HG03159 (cell line): ENCODE results near the gene KRT12.

Experiments
- ATAC-seq: cut with Tn5 transposase; IDR thresholded peaks from one replicate; pipeline ENCODE4 v1.9.1; 2021; ENCODE audit warnings: mild to moderate bottlenecking, moderate library complexity; ENCODE audit not compliant: unreplicated experiment

The KRT12 gene

DNA sequence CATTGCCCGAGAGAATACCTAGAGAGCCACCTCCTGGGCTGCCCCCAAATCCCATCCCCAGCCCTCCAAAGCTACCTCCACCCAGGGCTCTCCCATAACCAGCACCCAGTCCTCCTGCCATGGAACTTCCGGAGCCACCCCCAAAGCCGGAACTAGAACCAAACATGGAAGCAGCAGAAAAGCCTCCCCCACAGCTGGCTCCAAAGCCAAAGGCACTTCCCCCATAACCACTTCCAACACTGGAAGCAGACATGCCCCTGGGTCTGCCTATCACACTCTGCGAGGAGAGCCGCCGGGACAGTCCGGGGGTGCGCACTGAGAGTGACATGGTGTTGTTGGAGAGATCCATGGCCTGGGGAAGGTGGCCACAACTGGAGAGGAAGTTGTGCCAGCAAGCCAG, at the start of gene KRT12:
KRT12 (minus strand) TSS at position 386 of the 400 bp plus-strand sequence; CDS start at position 349, 37 bp downstream.
- no peak for ATAC-seq

GRCh38 chr17:40916366-40916765, 49.3 kb upstream of the KRT12 start:
- no peak for ATAC-seq

- ATAC-seq, result no peak
Measured at GRCh38 chr17:40915721-40916256, 48.8 kb upstream of the KRT12 start.

DNA sequence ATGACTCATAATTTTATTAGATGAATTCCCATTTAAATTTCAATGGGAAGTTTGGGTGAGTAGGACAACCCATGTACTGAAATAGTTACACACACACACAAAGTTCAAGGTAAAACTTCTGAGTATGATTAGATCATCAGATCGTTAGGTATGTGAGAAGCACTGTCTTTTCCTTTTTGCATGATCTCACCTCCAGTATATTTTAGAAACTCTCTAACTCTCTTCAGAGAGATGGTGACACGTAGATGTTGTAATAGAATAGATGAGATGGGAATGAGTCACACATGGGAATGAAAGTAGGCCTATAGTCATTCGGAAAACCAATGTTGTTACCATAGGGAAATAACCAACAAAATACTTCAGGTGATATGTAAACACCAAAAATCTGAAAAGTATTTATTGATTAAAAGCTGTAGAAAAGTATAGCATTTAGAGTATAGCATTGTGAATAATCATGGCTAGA, 48.2 kb upstream of the KRT12 start:
- no peak for ATAC-seq

DNA sequence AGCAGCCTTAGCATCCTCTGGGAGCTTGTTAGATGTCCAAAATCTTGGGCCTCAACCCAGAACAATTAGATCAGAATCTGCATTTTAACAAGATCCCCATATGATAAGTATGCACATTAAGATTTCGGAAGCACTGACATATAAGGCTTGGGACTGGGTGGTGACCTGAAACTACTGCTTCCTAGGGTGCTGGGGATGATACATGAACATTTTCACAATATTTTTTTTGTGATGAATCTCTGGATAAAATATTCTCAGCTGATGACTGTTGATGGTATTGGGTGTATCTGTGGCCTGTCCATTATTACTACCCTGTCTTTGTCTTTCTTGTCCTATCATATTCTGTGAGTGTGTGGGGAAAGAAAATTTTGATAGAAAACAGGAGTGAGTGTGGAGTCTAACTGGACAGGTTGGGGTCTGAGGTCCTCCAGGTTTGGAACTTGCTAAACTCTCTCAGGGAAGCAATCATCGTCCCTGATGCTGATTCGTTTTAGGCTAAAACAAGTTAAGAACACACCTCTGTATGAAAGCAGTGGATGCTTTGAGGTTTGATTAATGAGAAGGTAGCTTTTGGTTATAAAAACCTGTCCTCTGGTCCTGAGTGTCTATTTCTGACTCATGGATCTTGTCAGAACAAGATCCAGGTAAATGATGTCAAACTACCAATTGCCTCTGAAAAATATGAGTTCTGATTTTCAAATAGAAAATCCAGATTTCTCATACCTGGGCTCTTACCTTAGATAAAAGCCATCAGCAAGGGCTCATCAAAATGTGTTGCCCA, 47.2 kb upstream of the KRT12 start:
- no peak for ATAC-seq

- no peak for ATAC-seq
Measured at GRCh38 chr17:40912486-40913210, 45.6 kb upstream of the KRT12 start.

GRCh38 chr17:40910441-40910841, 43.4 kb upstream of the KRT12 start:
- ATAC-seq, result no peak

GRCh38 chr17:40909755-40910154, 42.7 kb upstream of the KRT12 start:
- no peak for ATAC-seq

DNA sequence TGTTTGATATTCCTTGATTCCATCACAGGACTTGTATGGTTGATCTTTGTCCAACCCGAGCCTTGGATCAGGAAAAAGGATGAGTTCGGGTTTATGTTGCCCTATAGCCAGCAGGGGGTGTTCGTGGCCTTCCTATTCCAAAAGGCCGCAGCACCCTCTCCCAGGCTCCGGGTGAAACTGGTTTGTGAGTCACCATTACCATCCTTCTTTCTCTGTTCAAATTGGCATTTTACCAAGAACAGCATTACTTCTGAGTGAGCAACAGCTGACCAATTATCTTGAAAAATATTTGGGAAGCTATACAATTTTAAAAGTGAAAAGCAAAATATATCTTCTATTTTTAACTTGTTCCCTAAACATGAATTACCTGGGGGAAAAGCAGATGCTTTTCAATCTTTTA, 42.3 kb upstream of the KRT12 start:
- ATAC-seq, result no peak

DNA sequence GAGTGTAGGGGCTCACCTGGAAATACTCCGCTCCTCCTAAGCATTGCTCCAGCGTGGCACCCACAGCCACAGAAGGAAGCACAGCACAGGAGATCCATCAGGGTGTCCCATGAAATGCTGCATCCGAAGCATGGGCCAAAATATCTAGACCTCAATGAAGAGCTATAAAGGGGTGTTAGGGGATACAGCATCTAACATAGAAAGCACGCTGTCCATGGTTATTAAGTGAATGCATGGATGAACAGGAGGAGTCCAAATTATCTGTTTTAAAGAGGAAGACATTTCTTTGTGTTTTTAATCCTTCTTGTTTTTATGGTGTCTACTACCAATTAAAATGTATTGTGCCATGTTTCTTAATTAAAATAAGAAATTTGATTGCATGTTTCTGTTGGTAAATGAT, 39.6 kb upstream of the KRT12 start:
- no peak for ATAC-seq

DNA sequence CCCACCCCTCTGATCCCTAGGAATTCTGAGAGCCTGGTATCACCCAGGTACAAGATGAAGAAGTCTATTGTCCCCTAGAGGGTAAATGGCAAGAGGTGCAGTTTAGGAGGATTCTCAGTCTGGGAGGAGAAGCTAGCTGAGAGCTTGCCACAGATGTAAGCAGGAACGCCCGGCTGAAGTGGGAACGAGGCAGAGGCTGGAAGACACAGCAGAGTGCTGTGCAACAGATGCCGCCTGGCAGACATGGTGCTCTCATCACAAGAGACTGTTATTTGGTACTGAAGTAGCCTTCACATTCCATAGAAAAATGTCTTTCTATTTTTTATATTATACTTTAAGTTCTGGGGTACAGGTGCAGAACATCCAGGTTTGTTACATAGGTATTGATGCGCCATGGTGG, 38.3 kb upstream of the KRT12 start:
- ATAC-seq, result no peak

DNA sequence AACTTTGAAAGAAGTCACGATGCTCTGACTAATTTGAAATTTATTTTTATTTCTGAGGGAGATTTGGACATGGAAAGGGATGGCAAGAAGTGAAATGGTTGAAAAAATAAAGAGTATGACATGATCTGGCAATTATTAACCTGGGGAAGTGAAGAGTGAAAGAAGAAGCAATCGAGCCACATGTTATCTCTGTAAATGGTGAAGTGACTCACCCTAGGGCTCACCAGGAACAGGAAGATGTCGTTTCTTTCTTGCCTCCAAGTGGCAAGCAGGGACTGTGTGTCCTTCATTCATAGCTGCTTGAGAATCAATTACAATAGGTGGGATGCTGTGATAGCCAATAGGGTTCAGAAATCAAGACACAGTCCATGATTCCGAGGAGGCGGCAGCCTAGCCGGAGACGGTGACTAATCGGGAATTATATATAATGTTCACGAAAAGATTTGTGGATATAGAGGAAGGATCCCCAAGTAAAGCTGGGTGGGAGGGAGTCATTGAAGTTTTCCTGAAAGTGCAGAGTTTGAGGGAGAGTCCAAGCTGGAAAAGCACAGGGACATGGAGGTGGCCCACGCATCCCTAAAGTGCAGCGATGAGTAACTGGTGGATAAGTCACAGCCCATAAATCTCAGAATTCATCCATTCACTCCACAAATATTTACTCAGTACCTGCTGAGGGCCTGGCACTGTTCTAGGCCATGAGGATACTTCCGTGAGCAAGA, 36.3 kb upstream of the KRT12 start:
- ATAC-seq, result peak; percentile 57

DNA sequence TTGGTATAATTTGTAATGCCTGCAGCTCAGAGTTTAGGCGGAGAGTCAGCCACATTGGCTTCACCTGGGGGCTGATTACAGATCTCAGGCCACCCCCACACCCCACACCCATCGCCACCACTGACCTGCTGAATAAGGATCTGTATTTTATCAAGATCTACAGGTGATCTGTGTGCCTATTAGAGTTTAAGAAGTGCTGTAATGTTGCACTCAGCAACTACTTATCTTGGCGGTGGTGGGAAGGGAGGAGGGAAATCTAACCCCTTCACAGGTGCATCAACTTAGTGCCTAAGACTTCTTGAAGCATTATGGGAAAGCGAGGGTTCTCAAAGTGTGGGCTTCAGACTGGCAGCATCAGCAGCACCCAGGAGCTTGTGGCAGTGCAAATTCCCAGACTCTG, 35.5 kb upstream of the KRT12 start:
- ATAC-seq, result no peak

DNA sequence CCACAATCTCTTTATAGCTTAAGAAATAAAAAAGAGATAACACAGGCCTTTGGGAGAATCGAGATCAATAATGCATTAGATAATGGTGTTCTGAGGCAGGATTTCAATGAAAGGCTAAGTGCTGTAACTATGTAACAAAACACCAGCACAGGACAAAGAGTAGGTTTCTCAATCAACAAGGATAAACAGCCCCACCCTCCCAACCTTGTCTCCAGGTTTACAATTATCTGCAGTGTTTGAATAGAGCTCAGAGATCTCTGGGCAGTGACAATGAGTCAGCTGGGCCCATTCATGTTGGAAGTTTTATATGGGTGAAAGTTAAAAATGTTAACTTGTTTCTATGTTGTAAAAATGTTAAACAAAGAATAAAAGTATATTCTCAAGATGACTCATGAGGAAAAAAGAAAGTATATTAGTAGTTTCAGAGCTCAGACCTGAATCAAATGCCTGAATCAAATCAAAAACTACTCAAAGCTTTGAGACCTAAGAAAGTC, 35.0 kb upstream of the KRT12 start:
- no peak for ATAC-seq

GRCh38 chr17:40900809-40901356, 33.9 kb upstream of the KRT12 start:
- no peak for ATAC-seq

GRCh38 chr17:40896916-40897455, 30.0 kb upstream of the KRT12 start:
- ATAC-seq, result no peak

DNA sequence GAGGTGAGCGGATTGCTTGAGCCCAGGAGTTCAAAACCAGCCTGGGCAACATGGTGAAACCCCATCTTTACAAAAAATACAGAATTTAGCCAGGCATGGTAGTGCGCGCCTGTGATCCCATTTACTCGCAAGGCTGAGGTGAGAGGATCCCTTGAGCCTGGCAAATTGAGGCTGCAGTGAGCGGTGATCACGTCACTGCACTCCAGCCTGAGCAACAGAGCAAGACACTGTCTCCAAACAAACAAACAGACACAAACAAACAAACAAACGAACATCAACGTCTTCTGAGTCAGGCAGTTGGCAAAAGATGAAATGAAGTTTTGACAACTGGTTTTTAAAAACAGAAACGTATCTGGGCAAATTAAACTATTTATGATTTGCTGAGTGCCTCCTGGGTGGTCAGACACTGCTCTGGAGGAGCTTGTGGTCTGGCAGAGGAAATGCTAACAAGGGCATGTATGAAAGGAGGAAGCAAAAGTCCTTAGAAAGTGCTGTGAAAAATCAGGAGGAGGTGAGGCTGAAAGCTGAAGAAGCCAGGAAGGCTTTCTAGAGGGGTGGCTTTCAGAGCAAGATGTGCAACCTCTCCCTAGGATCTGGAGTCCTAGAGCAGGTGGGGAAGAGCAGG, 28.2 kb upstream of the KRT12 start:
- no peak for ATAC-seq

GRCh38 chr17:40888196-40888720, 21.2 kb upstream of the KRT12 start:
- ATAC-seq, result no peak

DNA sequence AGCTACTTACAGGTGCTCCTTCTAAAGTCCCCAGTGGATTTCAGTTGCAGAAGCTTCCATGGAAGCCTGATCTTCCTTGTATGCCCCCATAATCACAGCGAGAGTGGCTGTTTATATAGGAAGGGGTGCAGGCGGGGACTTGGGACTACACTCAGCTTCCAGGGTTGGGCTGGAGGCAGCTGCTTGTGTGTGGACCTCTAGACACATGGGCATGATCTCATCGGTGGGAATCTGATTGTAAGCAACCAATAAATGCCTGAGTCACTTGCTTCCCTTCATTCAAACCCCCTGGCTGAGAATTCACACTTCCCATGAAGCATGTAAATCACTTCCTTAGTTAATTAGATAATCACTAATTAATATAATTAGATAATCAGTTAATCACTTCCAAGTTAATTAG, 19.1 kb upstream of the KRT12 start:
- ATAC-seq, result no peak
